ENCODE measurements around the gene TMEM203.
"Not testable (repeated sequence)": the region's sequence is repeated elsewhere in the genome, so short reads cannot be mapped to it uniquely, and the experiment has no call there.

The TMEM203 gene

GRCh38 chr9:137205126-137206069 is at the start of gene TMEM203, which contains the start of gene NDOR1:
Gene TMEM203 (minus strand): TSS chr9:137205648. CDS start chr9:137205414, 234 bp downstream.
Gene NDOR1 (plus strand): TSS chr9:137205700. CDS start chr9:137205778, 78 bp downstream.
- DNase-seq (ENCODE audit: extremely low spot score, insufficient read length, low read depth) (peak; percentile 96), FAIRE-seq (peak; percentile 84)

- FAIRE-seq (peak; percentile 91), DNase-seq (ENCODE audit: extremely low spot score, insufficient read length, low read depth) (peak; percentile 100)
Measured at GRCh38 chr9:137254624-137255447, 49.4 kb upstream of the TMEM203 start, which contains the start of gene NELFB. Gene NELFB (plus strand): TSS chr9:137255327.

GRCh38 chr9:137253717-137254623 is 48.5 kb upstream of the TMEM203 start:
- FAIRE-seq = no peak
- DNase-seq (ENCODE audit: extremely low spot score, insufficient read length, low read depth) = no peak

- DNase-seq (ENCODE audit: extremely low spot score, insufficient read length, low read depth) (no peak), FAIRE-seq (no peak)
Measured at GRCh38 chr9:137252555-137253506, 47.4 kb upstream of the TMEM203 start.

DNA sequence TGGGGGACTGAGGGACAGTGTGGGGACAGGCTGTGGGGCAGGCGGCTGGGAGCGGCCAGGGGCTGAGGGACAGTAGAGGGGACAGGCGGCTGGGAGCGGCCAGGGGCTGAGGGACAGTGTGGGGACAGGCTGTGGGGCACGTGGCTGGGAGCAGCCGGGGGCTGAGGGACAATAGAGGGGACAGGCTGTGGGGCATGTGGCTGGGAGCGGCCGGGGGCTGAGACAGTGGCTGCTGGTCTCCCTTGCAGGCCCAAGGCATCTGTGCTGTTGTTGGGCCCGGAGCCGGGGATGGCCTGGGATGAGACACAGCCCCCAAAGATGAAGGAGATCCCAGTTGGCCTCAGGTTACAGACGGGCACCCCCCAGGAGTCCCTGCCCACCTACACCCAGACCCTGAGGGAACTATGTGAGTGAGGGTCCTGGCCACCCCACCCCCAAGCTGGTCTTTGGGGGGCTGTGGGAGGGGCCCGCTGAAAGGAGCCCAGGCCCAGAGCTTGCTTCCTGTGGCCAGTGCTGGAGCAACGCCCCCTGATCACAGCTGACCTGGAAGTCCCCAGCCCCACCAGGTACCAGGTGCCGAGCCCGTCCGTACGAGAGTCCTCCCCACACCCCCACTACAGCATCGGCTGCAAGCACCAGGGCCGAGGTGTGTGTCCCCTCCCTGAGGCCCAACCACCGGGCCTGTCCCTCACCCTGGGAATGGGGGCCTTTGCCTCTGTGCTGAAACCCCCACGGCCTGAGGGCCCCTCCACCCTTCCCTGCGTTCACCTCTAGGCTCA is 46.2 kb upstream of the TMEM203 start:
- no peak for FAIRE-seq
- no peak for DNase-seq (ENCODE audit: extremely low spot score, insufficient read length, low read depth)

DNA sequence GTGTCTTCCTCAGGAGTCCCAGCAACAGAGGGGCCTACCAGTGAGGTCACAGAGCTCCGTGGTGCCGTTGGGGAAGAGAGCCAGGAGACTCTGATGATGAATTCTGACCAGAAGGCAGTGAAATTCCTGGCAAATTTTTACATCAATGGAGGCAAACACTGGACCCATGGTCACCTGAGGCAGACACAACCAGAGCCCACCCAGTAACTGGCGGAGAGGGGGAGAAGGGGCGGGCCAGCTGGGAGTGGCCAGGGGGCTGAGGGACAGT is 45.7 kb upstream of the TMEM203 start, which contains the start of gene STPG3:
Gene STPG3, plus strand, starts transcription at position 93 of the 268 bp plus-strand sequence. Its CDS starts 1 bp downstream, at position 94.
- FAIRE-seq = no peak
- DNase-seq (ENCODE audit: extremely low spot score, insufficient read length, low read depth) = no peak

DNA sequence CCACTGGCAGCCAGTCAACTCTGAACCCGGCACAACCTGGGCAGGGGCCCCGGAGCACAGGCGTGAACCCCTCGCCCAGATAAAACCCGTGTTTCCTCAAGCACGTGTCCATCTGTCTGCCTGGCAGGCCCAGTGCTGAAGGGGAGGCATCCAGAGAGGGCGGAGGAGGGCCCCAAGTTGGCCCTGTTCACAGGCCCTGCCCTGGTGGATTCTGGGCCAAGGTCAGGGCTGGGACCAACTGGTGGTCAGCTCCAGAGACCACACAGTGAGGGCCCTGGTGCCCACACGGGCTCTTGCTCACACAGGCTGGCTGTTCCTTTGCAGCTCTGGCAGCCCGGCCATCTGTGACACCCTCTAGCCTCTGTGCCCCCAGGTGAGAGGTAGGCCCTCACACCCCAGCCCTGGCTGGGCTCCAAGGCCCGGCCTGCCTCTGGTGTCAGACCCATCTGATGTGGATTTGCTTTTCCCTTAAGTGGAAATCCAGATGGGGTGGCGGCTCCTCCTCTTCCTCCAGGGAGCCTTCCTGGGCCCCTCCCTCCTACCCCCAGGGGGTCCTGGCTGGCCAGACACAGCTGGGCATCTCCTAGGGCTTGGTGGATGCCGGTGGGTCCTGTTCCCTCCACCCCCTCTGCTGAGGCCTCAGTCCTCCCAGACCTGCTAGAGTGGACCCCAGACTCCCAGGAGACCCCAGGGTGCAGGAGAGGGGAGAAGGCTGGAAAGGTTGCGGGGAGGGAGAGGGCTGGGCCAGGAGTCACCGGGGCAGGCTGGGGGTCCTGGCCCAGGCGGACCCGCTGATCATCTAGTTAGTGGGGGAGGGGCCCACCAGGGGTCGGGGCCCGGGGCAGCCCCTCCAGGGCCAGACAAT is 45.1 kb upstream of the TMEM203 start:
- FAIRE-seq = no peak

DNA sequence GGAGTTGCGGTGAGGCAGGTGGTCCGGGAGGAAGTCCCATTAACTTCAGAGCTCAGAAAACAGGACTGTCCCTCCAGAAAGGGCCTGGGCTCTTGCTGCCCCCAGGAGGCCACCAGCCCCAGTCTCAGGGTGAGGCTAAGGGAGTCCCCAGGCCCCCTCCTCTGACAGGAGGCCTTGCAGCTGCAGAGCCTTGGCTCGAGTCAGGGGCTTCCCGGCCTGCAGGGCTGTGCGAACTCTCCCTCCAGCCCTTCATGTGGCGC is 42.4 kb upstream of the TMEM203 start:
- no peak for DNase-seq (ENCODE audit: extremely low spot score, insufficient read length, low read depth)
- no peak for FAIRE-seq

More for the DNA sequence above, 45.1 kb upstream of the TMEM203 start:
- DNase-seq (ENCODE audit: extremely low spot score, insufficient read length, low read depth) = no peak

GRCh38 chr9:137247135-137247915 is 41.9 kb upstream of the TMEM203 start:
- FAIRE-seq (no peak), DNase-seq (ENCODE audit: extremely low spot score, insufficient read length, low read depth) (no peak)

- FAIRE-seq (no peak), DNase-seq (ENCODE audit: extremely low spot score, insufficient read length, low read depth) (no peak)
Measured at GRCh38 chr9:137245450-137246421, 40.3 kb upstream of the TMEM203 start.

DNA sequence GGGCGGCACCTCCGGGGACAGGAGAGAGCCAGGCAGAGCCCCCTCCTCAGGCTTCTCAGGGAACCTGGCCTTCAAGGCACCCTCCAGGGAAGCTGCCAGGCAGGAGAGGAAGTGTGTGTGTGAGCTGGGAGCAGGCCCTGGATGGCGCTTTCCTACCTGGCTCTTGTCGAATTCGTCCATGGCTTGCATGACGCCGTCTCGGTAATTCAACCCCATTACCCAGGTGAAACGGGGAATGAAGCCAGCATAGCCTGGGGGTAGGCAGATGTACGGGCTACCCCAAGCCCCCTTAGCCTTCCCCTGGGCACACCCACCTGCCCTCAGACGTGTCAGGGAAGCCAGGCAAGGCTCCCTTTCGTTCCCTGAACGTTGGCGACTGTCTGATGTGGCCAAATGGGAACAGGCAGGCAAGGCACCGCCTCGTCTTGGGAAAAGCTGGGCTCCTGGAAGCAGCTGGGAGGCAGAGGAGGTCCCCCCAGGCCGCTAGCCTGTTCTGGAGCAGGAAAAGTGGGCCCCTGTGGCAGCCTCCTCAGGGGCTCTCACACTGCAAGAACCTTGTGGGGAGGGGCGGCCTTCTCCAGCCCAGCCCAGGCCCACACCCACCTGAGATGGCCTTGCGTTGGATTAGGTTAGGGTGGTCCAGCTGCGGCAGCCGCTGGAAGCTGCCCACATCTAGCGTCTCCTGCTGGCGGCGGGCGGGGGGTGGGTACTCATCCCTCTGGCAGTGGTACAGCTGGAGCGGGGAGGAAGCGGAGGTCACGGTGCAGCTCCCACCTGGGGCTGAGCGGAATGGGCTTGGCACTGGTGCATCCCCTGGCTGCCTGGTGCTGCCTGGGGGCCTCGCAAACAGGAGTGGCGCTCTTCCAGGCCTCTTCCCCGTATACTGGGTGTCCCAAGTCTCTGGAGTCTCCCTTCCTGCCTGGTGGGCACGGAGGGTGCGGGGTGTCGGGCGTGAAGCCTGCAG is 39.3 kb upstream of the TMEM203 start:
- DNase-seq (ENCODE audit: extremely low spot score, insufficient read length, low read depth) (no peak), FAIRE-seq (no peak)

DNA sequence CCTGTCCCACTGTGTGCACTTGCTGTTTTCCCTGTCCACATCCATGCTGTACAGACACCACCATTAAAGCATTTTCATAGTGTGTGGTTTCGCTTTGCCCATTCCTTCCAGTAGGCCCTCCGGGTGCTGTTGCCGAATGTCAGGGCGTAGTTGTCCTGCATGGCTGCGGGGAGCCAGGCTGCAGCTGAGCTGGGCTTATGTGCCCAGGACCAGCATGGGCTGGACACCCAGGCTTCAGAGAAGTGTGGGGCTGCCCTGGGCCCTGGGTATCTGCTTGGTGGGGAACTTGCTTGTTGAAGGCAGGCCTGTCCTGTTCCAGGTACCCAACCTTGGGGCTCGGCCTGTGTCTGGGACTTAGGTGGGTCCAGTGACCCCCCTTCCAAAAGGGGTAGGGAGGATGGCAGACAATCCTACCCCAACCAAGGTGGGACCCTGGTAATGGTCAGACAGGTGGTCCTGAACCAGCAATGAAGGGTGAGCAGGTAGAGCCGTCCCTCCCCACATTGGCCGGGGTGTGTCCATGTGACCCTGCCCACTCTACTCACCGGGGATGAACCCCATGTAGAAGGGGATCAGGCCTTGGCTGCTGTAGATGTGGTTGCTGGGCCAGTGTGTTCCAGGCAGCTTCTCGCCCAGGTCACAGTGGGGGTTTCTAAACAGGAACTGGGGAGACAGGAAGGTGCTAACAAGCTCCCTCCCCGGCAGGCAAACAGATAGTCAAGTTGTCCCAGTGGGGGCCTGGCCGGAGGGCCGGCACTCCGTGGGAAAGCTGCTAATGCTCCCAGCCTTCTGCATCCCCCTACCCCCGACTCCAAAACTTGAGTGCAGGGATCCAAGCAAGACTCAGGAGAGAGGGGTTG is 38.4 kb upstream of the TMEM203 start:
- FAIRE-seq = no peak
- DNase-seq (ENCODE audit: extremely low spot score, insufficient read length, low read depth) = no peak

- FAIRE-seq; DNase-seq (ENCODE audit: extremely low spot score, insufficient read length, low read depth): not testable (repeated sequence)
Measured at GRCh38 chr9:137243266-137243625, 37.8 kb upstream of the TMEM203 start.
